Endometrium (tissue), 2 donors: Measurements from ENCODE around the gene MT1X.
"Not testable (repeated sequence)": the region's sequence is repeated elsewhere in the genome, so short reads cannot be mapped to it uniquely, and the experiment has no call there.

ENCODE experiments used
- FAIRE-seq: peaks from 2 replicates; lab custom pipeline; 2012; peaks lifted over from hg19 to GRCh38; lab: Jason Lieb, UNC
- donor health status: control.
- donor health status: control.

Gene MT1X

GRCh38 chr16:56657555-56658326 is 24.5 kb upstream of the MT1X start, which contains the start of gene MT1F:
Gene MT1F (plus strand): TSS chr16:56657959. CDS start chr16:56658059, 100 bp downstream.
- no peak for FAIRE-seq

- no peak for FAIRE-seq
These were observed 23.9 kb upstream of the MT1X start for GRCh38 chr16:56658327-56658875.

GRCh38 chr16:56662357-56663354 is 19.6 kb upstream of the MT1X start:
- FAIRE-seq, result no peak

- no peak for FAIRE-seq
These were observed 17.8 kb upstream of the MT1X start for GRCh38 chr16:56664506-56664905.

GRCh38 chr16:56665286-56666261 is 16.7 kb upstream of the MT1X start:
- FAIRE-seq, result not testable (repeated sequence)

- FAIRE-seq, result no peak
These were observed 14.4 kb upstream of the MT1X start, which contains the start of gene MT1G for GRCh38 chr16:56667581-56668571. Gene MT1G (minus strand): TSS chr16:56668065. CDS start chr16:56667993, 72 bp downstream.

- no peak for FAIRE-seq
These were observed 13.0 kb upstream of the MT1X start, which contains the start of gene MT1H for GRCh38 chr16:56669005-56669839. Gene MT1H (plus strand): TSS chr16:56669814. CDS start chr16:56669885, 71 bp downstream.

- no peak for FAIRE-seq
These were observed 12.2 kb upstream of the MT1X start for GRCh38 chr16:56669840-56670619.

GRCh38 chr16:56670620-56670934 is 11.7 kb upstream of the MT1X start:
- no peak for FAIRE-seq

GRCh38 chr16:56671691-56672090 is 10.6 kb upstream of the MT1X start:
- FAIRE-seq, result not testable (repeated sequence)

- FAIRE-seq, result not testable (repeated sequence)
These were observed 10.1 kb upstream of the MT1X start for GRCh38 chr16:56672171-56672570.

- FAIRE-seq, result no peak
These were observed 9.3 kb upstream of the MT1X start for GRCh38 chr16:56672761-56673536.

GRCh38 chr16:56673921-56674320 is 8.3 kb upstream of the MT1X start:
- FAIRE-seq, result no peak

GRCh38 chr16:56674570-56674969 is 7.7 kb upstream of the MT1X start:
- FAIRE-seq, result not testable (repeated sequence)

GRCh38 chr16:56675685-56676210 is 6.5 kb upstream of the MT1X start:
- FAIRE-seq, result no peak

- no peak for FAIRE-seq
These were observed 4.8 kb upstream of the MT1X start for GRCh38 chr16:56677474-56677873.

- no peak for FAIRE-seq
These were observed 3.1 kb upstream of the MT1X start for GRCh38 chr16:56679078-56679730.
